GM12878 (cell line): ENCODE data around the gene GTPBP6. TPM values are rescaled to one million over a fixed set of nuclear protein-coding genes. Genes with fewer than 3 reads are reported as not detected.

Experiments
- ATAC-seq: fragments of 200-7000 bp; cut with Tn5 transposase; 3 replicates; pipeline ENCODE4 v1.9.1; 2020; ENCODE audit warnings: mild to moderate bottlenecking, moderate library complexity
- BruUV-seq: library from RNA; stranded (reverse); fragments of 400-500 nt; replicated peaks from 2 replicates; lab custom pipeline; 2021; lab: Mats Ljungman, UMichigan
- CTCF ChIA-PET: fragments of 300-600 bp; sonication (Branson Sonifier 250); formaldehyde crosslinking; extraction: SDS; loops from one replicate; lab custom pipeline; 2021; ENCODE audit warnings: inconsistent platforms; lab: Yijun Ruan, JAX
- POLR2A ChIA-PET: fragments of 350-600 bp; formaldehyde crosslinking; extraction: SDS; loops from one replicate; lab custom pipeline; 2021; ENCODE audit warnings: inconsistent platforms; lab: Charles Lee
- RAD21 ChIA-PET: fragments of 300-600 bp; sonication (Branson Sonifier 250); formaldehyde crosslinking; loops from one replicate; lab custom pipeline; 2023; ENCODE audit warnings: antibody characterized with exemption; ENCODE audit not compliant: unreplicated experiment; lab: Charles Lee
- SMC1A ChIA-PET: fragments of 300-600 bp; sonication (Branson Sonifier 250); formaldehyde crosslinking; loops from one replicate; lab custom pipeline; 2023; ENCODE audit not compliant: unreplicated experiment, uncharacterized antibody; lab: Charles Lee
- DNase-seq: peaks from one replicate; pipeline ENCODE4 v3.0.0-alpha.2; 2011; ENCODE audit warnings: low read depth, low spot score
- FAIRE-seq: peaks from 3 replicates; lab custom pipeline; 2011; peaks lifted over from hg19 to GRCh38; lab: Jason Lieb, UNC
- H2AFZ ChIP-seq: 2 replicates; pipeline ENCODE4 v1.6.0; 2011; ENCODE audit warnings: low read depth, low read length, control low read depth; ENCODE audit not compliant: control insufficient read depth
- H3K27ac ChIP-seq: 2 replicates; pipeline ENCODE4 v1.5.1; 2011; ENCODE audit warnings: control low read depth; ENCODE audit not compliant: control insufficient read depth, insufficient read depth
- H3K27me3 ChIP-seq, 2 experiments: replicated peaks in 1 of 2; 2 replicates each; pipeline versions ENCODE4 v1.6.0 to v1.6.1; 2011; ENCODE audit warnings: low read length in 1 of 2; ENCODE audit not compliant: control insufficient read depth in 2 of 2, insufficient read depth in 2 of 2
- H3K36me3 ChIP-seq, 2 experiments: 2 replicates each; pipeline ENCODE4 v1.5.1; 2011; ENCODE audit warnings: low read length in 1 of 2; ENCODE audit not compliant: control insufficient read depth in 2 of 2, insufficient read depth in 2 of 2
- H3K4me1 ChIP-seq: 2 replicates; pipeline ENCODE4 v1.6.1; 2011; ENCODE audit warnings: mild to moderate bottlenecking, low read length, moderate library complexity, mixed read lengths; ENCODE audit not compliant: control insufficient read depth, insufficient read depth
- H3K4me2 ChIP-seq: 2 replicates; pipeline ENCODE4 v1.6.0; 2011; ENCODE audit warnings: control low read depth; ENCODE audit not compliant: control insufficient read depth, insufficient read depth
- H3K4me3 ChIP-seq: fragments of 200-600 bp; sonication (generic); 2 replicates; pipeline ENCODE4 v1.5.1; 2016
- H3K79me2 ChIP-seq: 2 replicates; pipeline ENCODE4 v1.6.0; 2011; ENCODE audit warnings: low read length; ENCODE audit not compliant: control insufficient read depth, insufficient read depth
- H3K9ac ChIP-seq: 2 replicates; pipeline ENCODE4 v1.8.0; 2011; ENCODE audit warnings: low read length, control low read depth, mixed read lengths; ENCODE audit not compliant: control insufficient read depth, insufficient read depth
- H3K9me3 ChIP-seq: replicated peaks from 3 replicates; pipeline ENCODE4 v1.5.1; 2011; ENCODE audit warnings: mild to moderate bottlenecking, low read length; ENCODE audit not compliant: control insufficient read depth, insufficient read depth
- H4K20me1 ChIP-seq: 2 replicates; pipeline ENCODE4 v1.6.0; 2011; ENCODE audit not compliant: control insufficient read depth, insufficient read depth
- ATF2 ChIP-seq: IDR thresholded peaks from 2 replicates; pipeline ENCODE4 v1.6.1; 2012; ENCODE audit warnings: low read length, inconsistent platforms
- CBX5 ChIP-seq: sonication (generic); IDR thresholded peaks from 2 replicates; pipeline ENCODE4 v1.6.1; 2016; ENCODE audit warnings: low read depth, moderate library complexity, mild to moderate bottlenecking, inconsistent platforms
- CREB1 ChIP-seq: IDR thresholded peaks from 2 replicates; pipeline ENCODE4 v1.6.1; 2012; ENCODE audit warnings: low read depth, mild to moderate bottlenecking, inconsistent platforms
- ETV6 ChIP-seq, 2 experiments: fragments of 450-650 bp in 1 of 2; IDR thresholded peaks in 1 of 2; conservative IDR thresholded peaks in 1 of 2; 2 replicates each; pipeline ENCODE4 v1.6.1; 2014; ENCODE audit warnings: antibody characterized with exemption in 1 of 2, borderline replicate concordance in 1 of 2, low read depth in 1 of 2, mild to moderate bottlenecking in 1 of 2, moderate library complexity in 1 of 2
- HDGF ChIP-seq: fragments of 450-650 bp; IDR thresholded peaks from 2 replicates; pipeline ENCODE4 v1.6.1; 2016; ENCODE audit warnings: antibody characterized with exemption
- KLF5 ChIP-seq: fragments of 450-650 bp; IDR thresholded peaks from 2 replicates; pipeline ENCODE4 v1.6.1; 2014; ENCODE audit warnings: mild to moderate bottlenecking; ENCODE audit not compliant: partially characterized antibody
- RELB ChIP-seq: fragments of 450-650 bp; IDR thresholded peaks from 2 replicates; pipeline ENCODE4 v1.6.1; 2017; ENCODE audit warnings: low read depth, mild to moderate bottlenecking, moderate library complexity
- TAF1 ChIP-seq: IDR thresholded peaks from 2 replicates; pipeline ENCODE4 v1.6.1; 2011; ENCODE audit warnings: mild to moderate bottlenecking, low read depth, low read length, borderline replicate concordance
- TBL1XR1 ChIP-seq: IDR thresholded peaks from 2 replicates; pipeline ENCODE4 v1.6.1; 2012; ENCODE audit warnings: low read depth, low read length, improper control_type of control experiment
- ZBTB4 ChIP-seq: fragments of 450-650 bp; formaldehyde crosslinking; IDR thresholded peaks from 2 replicates; pipeline ENCODE4 v1.4.0; 2022; ENCODE audit warnings: mild to moderate bottlenecking, moderate library complexity
- ZNF24 ChIP-seq: fragments of 450-650 bp; IDR thresholded peaks from 2 replicates; pipeline ENCODE4 v1.6.1; 2017; ENCODE audit warnings: antibody characterized with exemption, mild to moderate bottlenecking
- ZNF622 ChIP-seq: fragments of 450-650 bp; IDR thresholded peaks from 2 replicates; pipeline ENCODE4 v1.6.1; 2017; ENCODE audit warnings: mild to moderate bottlenecking, inconsistent platforms
- whole genome bisulfite sequencing: methylation state at CpG from one replicate; pipeline ENCODE4 v1.1.6; 2016; ENCODE audit warnings: low lambda C conversion rate; ENCODE audit not compliant: insufficient replicate concordance, insufficient coverage; ENCODE audit errors: missing lambda C conversion rate; 5-methylcytosine and 5-hydroxymethylcytosine counted together
- in situ Hi-C: fragments of 300-500 bp; cut with MboI; formaldehyde crosslinking; loops from 9 replicates; pipeline ENCODE4 v1.14.3; 2018; ENCODE audit warnings: mixed read lengths
- intact Hi-C: fragments of 100-400 bp; cut with micrococcal nuclease; formaldehyde crosslinking; loops from one replicate; pipeline ENCODE4 v1.14.2; 2022; ENCODE audit not compliant: unreplicated experiment
- polyA plus RNA-seq, 11 experiments: library from polyadenylated mRNA; depleted of rRNA in 4 of 11; unstranded in 6 of 11; stranded (reverse) in 5 of 11; fragments of >200 nt; fragmentation: Nextera tagmentation in 4 of 11; fragmentation: Illumina TruSeq in 1 of 11; extraction: Ambion mirVana in 4 of 11; extraction: Trizol in 1 of 11; gene quantifications; 1 replicate in 1 of 11; 2 replicates in 10 of 11; pipeline versions ENCODE4 v1.2.1 to v1.2.3, GENCODE V29; 2011 to 2016; ENCODE audit warnings: inconsistent platforms in 2 of 11, missing spikeins in 2 of 11, low read depth in 1 of 11
- total RNA-seq, 4 experiments: library from RNA; depleted of rRNA in 3 of 4; stranded (reverse); fragments of >200 nt in 3 of 4; fragmentation: Illumina TruSeq in 1 of 4; extraction: Trizol in 1 of 4; gene quantifications; 2 replicates each; pipeline versions ENCODE4 v1.2.1 to v1.2.3, GENCODE V29; 2013 to 2021
- TF ChIP-seq, protein P1 (sequence below): fragments of 450-650 bp; IDR thresholded peaks from 2 replicates; pipeline ENCODE4 v1.6.1; 2017; ENCODE audit warnings: mild to moderate bottlenecking, moderate library complexity

GTPBP6 gene
- total and polyA plus RNA-seq, 10 of the 15 experiments (the other 5 are each of a cell fraction or from before 2014, with no cell fraction given), result 0.31 to 71.0 (median 21.1) TPM

DNA sequence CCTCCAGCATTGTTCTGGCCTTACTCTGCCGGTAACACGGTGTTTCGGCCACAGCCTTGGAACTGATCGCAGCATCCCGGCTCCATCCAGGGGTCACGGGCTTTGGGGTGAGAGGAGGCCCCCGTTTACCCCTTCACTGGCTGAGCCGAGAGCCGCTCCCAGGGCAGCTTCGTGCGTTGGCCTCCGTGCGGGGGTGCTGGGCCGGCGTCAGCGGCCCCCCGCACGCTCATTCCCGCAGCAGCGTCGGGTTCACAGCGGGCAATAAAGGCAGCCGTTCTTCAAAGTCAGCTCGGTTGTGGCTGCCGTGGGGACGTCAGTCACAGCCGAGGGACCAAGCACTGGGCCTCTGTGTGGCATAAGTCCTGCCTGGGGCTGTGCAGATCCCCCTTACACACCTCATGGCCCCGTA, 62.7 kb downstream of the GTPBP6 start:
- in situ Hi-C loops (no loop called here), intact Hi-C loops (no loop called here)
- 90% methylated on average over 27 of the region's 28 CpGs for WGBS
- H4K20me1 ChIP-seq, result no peaks in the 10 kb centered on the region
- no peak overlapping the region for H3K4me3 ChIP-seq
- H3K9me3 ChIP-seq, result no peaks in the 10 kb centered on the region; the same call in 2 of the 3 replicates
- DNase-seq, result no peak
- BruUV-seq, result no TSS peak
- no peak for ATAC-seq
- no peaks in the 10 kb centered on the region for H3K4me1 ChIP-seq
- no peak overlapping the region for H3K9ac ChIP-seq
- RAD21 ChIA-PET, result no interaction called here
- H3K27me3 ChIP-seq, result no peaks in the 10 kb centered on the region
- no peak for FAIRE-seq
- SMC1A ChIA-PET, result no interaction called here
- H3K36me3 ChIP-seq, result no peaks in the 10 kb centered on the region
- no peaks in the 10 kb centered on the region for H3K79me2 ChIP-seq
- no peak overlapping the region for H3K27ac ChIP-seq
- H3K4me2 ChIP-seq, result no peak overlapping the region
- POLR2A ChIA-PET, result no interaction called here
- no peak overlapping the region for H2AFZ ChIP-seq
- CTCF ChIA-PET, result no interaction called here
- TF ChIP-seq CREB1, result no peak
- TF ChIP-seq, protein P1, sequence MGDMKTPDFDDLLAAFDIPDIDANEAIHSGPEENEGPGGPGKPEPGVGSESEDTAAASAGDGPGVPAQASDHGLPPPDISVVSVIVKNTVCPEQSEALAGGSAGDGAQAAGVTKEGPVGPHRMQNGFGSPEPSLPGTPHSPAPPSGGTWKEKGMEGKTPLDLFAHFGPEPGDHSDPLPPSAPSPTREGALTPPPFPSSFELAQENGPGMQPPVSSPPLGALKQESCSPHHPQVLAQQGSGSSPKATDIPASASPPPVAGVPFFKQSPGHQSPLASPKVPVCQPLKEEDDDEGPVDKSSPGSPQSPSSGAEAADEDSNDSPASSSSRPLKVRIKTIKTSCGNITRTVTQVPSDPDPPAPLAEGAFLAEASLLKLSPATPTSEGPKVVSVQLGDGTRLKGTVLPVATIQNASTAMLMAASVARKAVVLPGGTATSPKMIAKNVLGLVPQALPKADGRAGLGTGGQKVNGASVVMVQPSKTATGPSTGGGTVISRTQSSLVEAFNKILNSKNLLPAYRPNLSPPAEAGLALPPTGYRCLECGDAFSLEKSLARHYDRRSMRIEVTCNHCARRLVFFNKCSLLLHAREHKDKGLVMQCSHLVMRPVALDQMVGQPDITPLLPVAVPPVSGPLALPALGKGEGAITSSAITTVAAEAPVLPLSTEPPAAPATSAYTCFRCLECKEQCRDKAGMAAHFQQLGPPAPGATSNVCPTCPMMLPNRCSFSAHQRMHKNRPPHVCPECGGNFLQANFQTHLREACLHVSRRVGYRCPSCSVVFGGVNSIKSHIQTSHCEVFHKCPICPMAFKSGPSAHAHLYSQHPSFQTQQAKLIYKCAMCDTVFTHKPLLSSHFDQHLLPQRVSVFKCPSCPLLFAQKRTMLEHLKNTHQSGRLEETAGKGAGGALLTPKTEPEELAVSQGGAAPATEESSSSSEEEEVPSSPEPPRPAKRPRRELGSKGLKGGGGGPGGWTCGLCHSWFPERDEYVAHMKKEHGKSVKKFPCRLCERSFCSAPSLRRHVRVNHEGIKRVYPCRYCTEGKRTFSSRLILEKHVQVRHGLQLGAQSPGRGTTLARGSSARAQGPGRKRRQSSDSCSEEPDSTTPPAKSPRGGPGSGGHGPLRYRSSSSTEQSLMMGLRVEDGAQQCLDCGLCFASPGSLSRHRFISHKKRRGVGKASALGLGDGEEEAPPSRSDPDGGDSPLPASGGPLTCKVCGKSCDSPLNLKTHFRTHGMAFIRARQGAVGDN, result no peak
- no peak for TF ChIP-seq TAF1
- TF ChIP-seq HDGF, result no peak
- no peak for TF ChIP-seq RELB
- no peak for TF ChIP-seq ETV6 (conservative IDR thresholded peaks at IDR 0.05 in 1 of 2, IDR thresholded peaks at IDR 0.05 in 1 of 2; ENCODE audit: borderline replicate concordance in 1 of 2, low read depth in 1 of 2)
- TF ChIP-seq ZNF24, result no peak
- no peak for TF ChIP-seq CBX5
- TF ChIP-seq ATF2, result no peak
- no peak for TF ChIP-seq ZBTB4
- TF ChIP-seq KLF5, result no peak
- no peak for TF ChIP-seq ZNF622
- no peak for TF ChIP-seq TBL1XR1
